Esophagus squamous epithelium (tissue), 5 donors: ENCODE measurements around the gene FAM234A. TPM values are rescaled to one million over a fixed set of nuclear protein-coding genes. Genes with fewer than 3 reads are reported as not detected.

Source experiments
- DNase-seq: peaks from one replicate; lab custom pipeline; 2025; lab: John Stamatoyannopoulos, UW
- H3K27ac ChIP-seq, 4 donors: fragments of 200-600 bp; sonication (generic); one replicate each; pipeline ENCODE4 v1.5.1; 2016 to 2019; ENCODE audit warnings: mild to moderate bottlenecking in 1 of 4
- H3K27me3 ChIP-seq, 4 donors: fragments of 200-600 bp; sonication (generic); 1 replicate in 3 of 4; 2 replicates in 1 of 4; pipeline versions ENCODE4 v1.5.1 to v1.6.0; 2017 to 2021; ENCODE audit warnings: antibody characterized with exemption in 1 of 4
- H3K36me3 ChIP-seq, 3 donors: fragments of 200-600 bp; sonication (generic); one replicate each; pipeline ENCODE4 v1.5.1; 2016 to 2019
- H3K4me1 ChIP-seq, 3 donors: fragments of 200-600 bp; sonication (generic); one replicate each; pipeline ENCODE4 v1.5.1; 2017 to 2019
- H3K4me3 ChIP-seq, 4 donors: fragments of 200-600 bp; sonication (generic); 1 replicate in 3 of 4; 2 replicates in 1 of 4; pipeline ENCODE4 v1.5.1; 2016 to 2019; ENCODE audit warnings: mild to moderate bottlenecking in 2 of 4, moderate library complexity in 1 of 4
- H3K9me3 ChIP-seq, 3 donors: fragments of 200-600 bp; sonication (generic); one replicate each; pipeline ENCODE4 v1.5.1; 2016 to 2019
- CTCF ChIP-seq, 6 experiments: fragments of 450-650 bp in 4 of 6; fragments of 200-600 bp in 2 of 6; sonication (generic) in 2 of 6; IDR thresholded peaks; one replicate each; pipeline ENCODE4 v1.5.1; 2016 to 2019; ENCODE audit warnings: antibody characterized with exemption in 6 of 6, mild to moderate bottlenecking in 4 of 6, moderate library complexity in 4 of 6
- POLR2A ChIP-seq, 4 donors: fragments of 450-650 bp; IDR thresholded peaks; one replicate each; pipeline ENCODE4 v1.6.1; 2017; ENCODE audit warnings: antibody characterized with exemption in 4 of 4, mild to moderate bottlenecking in 4 of 4, moderate library complexity in 3 of 4
- WGBS, 2 donors: methylation state at CpG; one replicate each; pipeline ENCODE4 v1.1.5; 2018; 5-methylcytosine and 5-hydroxymethylcytosine counted together
- intact Hi-C: fragments of 100-400 bp; cut with DNase I; formaldehyde crosslinking; loops from one replicate; pipeline ENCODE4 v1.15.0; 2022
- total RNA-seq, 4 donors: library from RNA; depleted of rRNA; stranded (reverse); fragments of >200 nt; gene quantifications; one replicate each; pipeline ENCODE4 v1.1.0, GENCODE V29; 2016
- donor health status: DM: yes; HTN: yes; CAD: no.

FAM234A gene
- total RNA-seq, 4 donors from 2014 or later = 16.5 to 147 (median 60.0) TPM

GRCh38 chr16:278863-279366 is 44.3 kb downstream of the FAM234A start:
- no peak overlapping the region for H3K4me3 ChIP-seq
- no peak for TF ChIP-seq CTCF (IDR thresholded peaks at IDR 0.05)
- TF ChIP-seq POLR2A (IDR thresholded peaks at IDR 0.05) = no peak
- peaks cover 6 to 84% (median 11%) of the 10 kb centered on the region in 4 donors for H3K27me3 ChIP-seq
- no peaks in the 10 kb centered on the region for H3K9me3 ChIP-seq
- no peak overlapping the region for H3K27ac ChIP-seq
- no peak for DNase-seq
- H3K4me1 ChIP-seq = peaks cover 18 to 57% (median 34%) of the 10 kb centered on the region in 3 donors
- intact Hi-C loops = no loop called here
- WGBS, 2 donors = 24 to 30% methylated on average over 5 of the region's 6 CpGs
- no peaks in the 10 kb centered on the region for H3K36me3 ChIP-seq

DNA sequence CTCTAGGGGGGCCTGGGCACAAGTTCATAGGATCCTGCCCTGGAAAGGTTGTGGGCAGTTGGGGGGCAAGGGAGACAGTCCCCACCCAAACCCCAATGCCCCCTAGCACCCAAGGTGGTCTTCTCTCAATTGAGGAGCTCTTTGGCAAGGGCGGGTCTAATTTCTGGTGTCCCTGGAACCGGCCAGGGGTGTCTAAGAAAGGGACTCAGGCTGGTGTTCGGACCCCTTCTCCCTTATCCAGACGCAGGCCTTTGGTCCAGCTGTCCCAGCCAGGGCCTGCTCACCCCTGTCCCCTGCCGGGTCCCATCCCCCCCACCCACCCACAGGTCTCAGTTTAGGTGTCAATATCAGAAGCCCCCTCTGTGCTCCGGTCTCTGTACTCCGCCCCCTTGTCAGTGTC is 44.9 kb downstream of the FAM234A start:
- Histone ChIP-seq H3K27me3 (peaks cover 6 to 77% (median 11%) of the 10 kb centered on the region in 4 donors), H3K36me3 (no peaks in the 10 kb centered on the region), H3K4me3 (no peak overlapping the region), H3K27ac (no peak overlapping the region), H3K4me1 (peaks cover 17 to 51% (median 33%) of the 10 kb centered on the region in 3 donors), H3K9me3 (no peaks in the 10 kb centered on the region)
- TF ChIP-seq CTCF (IDR thresholded peaks at IDR 0.05) = no peak
- TF ChIP-seq POLR2A (IDR thresholded peaks at IDR 0.05) = no peak
- DNase-seq = no peak
- 77% methylated on average over 7 of the region's 7 CpGs; no CpG with 5 or more reads in 1 of the 2 donors for WGBS, 2 donors
- intact Hi-C loops = no loop called here

DNA sequence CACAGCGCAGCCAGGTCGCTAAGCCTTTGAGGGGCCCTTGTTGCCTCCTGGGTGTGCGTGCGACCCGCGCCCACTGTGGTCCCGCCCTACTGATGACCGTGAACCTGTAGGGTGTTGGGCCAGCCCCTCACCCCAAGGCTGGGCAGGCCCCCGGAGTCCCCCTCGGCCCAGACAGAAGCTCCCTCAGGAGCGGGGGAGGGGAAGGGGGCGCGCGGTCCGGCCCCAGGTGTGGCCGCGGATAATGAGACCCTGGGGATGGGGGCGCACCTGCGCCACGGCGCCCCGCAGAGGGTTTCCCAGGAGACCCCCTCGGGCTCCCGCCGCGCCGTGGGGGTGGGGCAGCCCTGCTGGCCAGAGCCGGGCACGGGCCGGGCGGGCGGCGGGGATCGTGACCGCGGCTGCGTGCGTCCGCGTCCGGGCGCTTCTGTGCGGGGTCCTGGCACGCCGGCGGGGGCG is 45.4 kb downstream of the FAM234A start:
- peak overlapping the region in 3 of 4 donors; percentile 3 to 55 (median 37) for H3K4me3 ChIP-seq
- TF ChIP-seq CTCF (IDR thresholded peaks at IDR 0.05) (no peak), POLR2A (IDR thresholded peaks at IDR 0.05) (no peak)
- H3K9me3 ChIP-seq = no peaks in the 10 kb centered on the region
- no peak for DNase-seq
- H3K27me3 ChIP-seq = peaks cover 6 to 72% (median 11%) of the 10 kb centered on the region in 4 donors
- peaks cover 12 to 46% (median 28%) of the 10 kb centered on the region in 3 donors for H3K4me1 ChIP-seq
- no CpG with 5 or more reads among the region's 47 CpGs for WGBS, 2 donors
- intact Hi-C loops = no loop called here
- no peak overlapping the region for H3K27ac ChIP-seq
- no peaks in the 10 kb centered on the region for H3K36me3 ChIP-seq

GRCh38 chr16:280552-280951 is 45.9 kb downstream of the FAM234A start, which contains the start of gene ARHGDIG:
Gene ARHGDIG, plus strand, starts transcription at chr16:280591. Its CDS starts 90 bp downstream, at chr16:280681.
- H3K36me3 ChIP-seq = no peaks in the 10 kb centered on the region
- peak within 1 kb of the TSS in 3 of 4 donors; percentile 3 to 60 (median 40) for H3K4me3 ChIP-seq
- DNase-seq = no peak
- intact Hi-C loops = no loop called here
- WGBS, 2 donors = no CpG with 5 or more reads among the region's 54 CpGs
- peaks cover 10 to 42% (median 23%) of the 10 kb centered on the region in 3 donors for H3K4me1 ChIP-seq
- peaks cover 6 to 67% (median 11%) of the 10 kb centered on the region in 4 donors for H3K27me3 ChIP-seq
- H3K9me3 ChIP-seq = no peaks in the 10 kb centered on the region
- no peak for TF ChIP-seq CTCF (IDR thresholded peaks at IDR 0.05)
- TF ChIP-seq POLR2A (IDR thresholded peaks at IDR 0.05) = no peak
- H3K27ac ChIP-seq = no peak within 1 kb of the TSS

DNA sequence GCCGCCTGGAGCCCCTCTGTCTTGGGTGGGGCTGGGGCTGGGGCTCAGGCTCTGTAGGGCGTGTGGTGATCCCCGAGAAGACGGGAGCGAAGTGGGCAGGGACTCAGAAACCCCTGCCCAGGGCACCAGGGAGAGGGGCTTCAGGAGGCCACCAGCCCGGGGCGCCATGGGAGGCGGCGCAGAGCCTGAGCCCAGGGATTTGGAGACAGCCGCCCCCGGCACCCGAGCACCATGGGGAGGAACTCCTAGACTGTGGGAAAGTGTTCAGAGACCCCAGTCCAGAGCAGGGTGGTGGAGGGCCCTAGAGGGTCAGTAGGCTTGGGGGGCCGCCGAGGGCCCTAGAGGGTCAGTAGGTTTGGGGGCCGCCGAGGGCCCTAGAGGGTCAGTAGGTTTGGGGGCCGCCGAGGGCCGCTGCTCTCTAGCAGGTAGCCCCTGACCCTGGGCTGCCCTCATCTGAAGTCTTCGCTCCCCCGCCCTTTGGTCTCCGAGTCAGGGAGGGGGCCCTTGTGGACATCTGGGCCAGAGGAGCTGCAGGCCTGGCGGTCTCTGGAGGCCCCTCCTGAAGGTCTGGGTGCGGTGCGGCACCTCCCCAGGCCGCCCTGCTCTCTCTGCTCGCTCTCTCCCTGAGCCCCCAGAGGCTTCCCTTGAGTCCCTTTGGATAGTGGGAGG is 46.5 kb downstream of the FAM234A start:
- intact Hi-C loops = no loop called here

More for the DNA sequence above, 46.5 kb downstream of the FAM234A start:
- H3K27ac ChIP-seq = no peak overlapping the region
- peaks cover 6 to 61% (median 11%) of the 10 kb centered on the region in 4 donors for H3K27me3 ChIP-seq
- TF ChIP-seq POLR2A (IDR thresholded peaks at IDR 0.05) (no peak), CTCF (IDR thresholded peaks at IDR 0.05) (no peak)
- no peaks in the 10 kb centered on the region for H3K36me3 ChIP-seq
- H3K4me1 ChIP-seq = peaks cover 8 to 38% (median 18%) of the 10 kb centered on the region in 3 donors
- 40 to 58% methylated on average over 6 to 17 of the region's 27 CpGs for WGBS, 2 donors
- no peaks in the 10 kb centered on the region for H3K9me3 ChIP-seq
- no peak for DNase-seq
- peak overlapping the region in 2 of 4 donors; percentile 40 to 60 for H3K4me3 ChIP-seq
